Vagina (tissue), 2 donors: ENCODE results near the gene HID1.

Source experiments
- CTCF ChIP-seq, 3 experiments: fragments of 450-650 bp in 2 of 3; fragments of 200-600 bp in 1 of 3; sonication (generic) in 1 of 3; IDR thresholded peaks; one replicate each; pipeline ENCODE4 v1.5.1; 2017 to 2019; ENCODE audit warnings: antibody characterized with exemption in 3 of 3, mild to moderate bottlenecking in 2 of 3, moderate library complexity in 2 of 3
- POLR2A ChIP-seq, 2 donors: fragments of 450-650 bp; IDR thresholded peaks; one replicate each; pipeline ENCODE4 v1.6.1; 2017; ENCODE audit warnings: antibody characterized with exemption in 2 of 2, mild to moderate bottlenecking in 2 of 2, moderate library complexity in 2 of 2
- POLR2AphosphoS5 ChIP-seq, 2 donors: sonication (generic); formaldehyde crosslinking; IDR thresholded peaks; one replicate each; pipeline ENCODE4 v1.9.0; 2017; ENCODE audit warnings: antibody characterized with exemption in 2 of 2, mild to moderate bottlenecking in 2 of 2, low read depth in 1 of 2; ENCODE audit not compliant: insufficient read depth in 1 of 2

- no peak for TF ChIP-seq CTCF (IDR thresholded peaks at IDR 0.05)
- TF ChIP-seq POLR2A (IDR thresholded peaks at IDR 0.05), result no peak
- TF ChIP-seq POLR2AphosphoS5 (IDR thresholded peaks at IDR 0.05; ENCODE audit: insufficient read depth in 1 of 2, low read depth in 1 of 2), result no peak
Measured at GRCh38 chr17:74919440-74920305, 52.9 kb downstream of the HID1 start.
